SU-DHL-6 (cell line): ENCODE data around the gene IRAK1.

ENCODE experiments used
- H2AFZ ChIP-seq: fragments of 200-600 bp; sonication (generic); 2 replicates; pipeline ENCODE4 v1.6.1; 2014; ENCODE audit warnings: low read depth, mild to moderate bottlenecking, moderate library complexity, mixed read lengths, antibody characterized with exemption, low read length; ENCODE audit not compliant: severe bottlenecking
- H3F3A ChIP-seq: fragments of 200-600 bp; shearing (Covaris generic); 2 replicates; pipeline ENCODE4 v1.6.0; 2016; ENCODE audit warnings: antibody characterized with exemption, mild to moderate bottlenecking; ENCODE audit not compliant: insufficient read depth
- H3K27ac ChIP-seq: fragments of 200-600 bp; sonication (generic); 2 replicates; pipeline ENCODE4 v1.5.1; 2016; ENCODE audit warnings: low read depth, mild to moderate bottlenecking, low read length, moderate library complexity, mixed read lengths
- H3K27me3 ChIP-seq: fragments of 200-600 bp; sonication (generic), shearing (Covaris generic); 2 replicates; pipeline ENCODE4 v1.6.0; 2014; ENCODE audit warnings: mild to moderate bottlenecking, low read length
- H3K36me3 ChIP-seq: fragments of 200-600 bp; sonication (generic); 2 replicates; pipeline ENCODE4 v1.6.1; 2014; ENCODE audit warnings: mild to moderate bottlenecking, low read length, mixed read lengths
- H3K4me2 ChIP-seq: fragments of 300-600, 200-600 bp; shearing (Covaris generic), sonication (generic); 2 replicates; pipeline ENCODE4 v1.6.0; 2014; ENCODE audit warnings: low read length, low read depth, mild to moderate bottlenecking; ENCODE audit not compliant: poor library complexity, severe bottlenecking
- H3K4me3 ChIP-seq: fragments of 200-600 bp; sonication (generic); 2 replicates; pipeline ENCODE4 v1.5.1; 2014; ENCODE audit warnings: antibody characterized with exemption, low read length, mild to moderate bottlenecking, mixed read lengths; ENCODE audit not compliant: insufficient read depth, poor library complexity, severe bottlenecking
- H3K79me2 ChIP-seq: fragments of 200-600 bp; sonication (generic); 2 replicates; pipeline ENCODE4 v1.6.1; 2014; ENCODE audit warnings: mild to moderate bottlenecking, low read length, moderate library complexity; ENCODE audit not compliant: insufficient read depth
- H3K9ac ChIP-seq: fragments of 200-600 bp; sonication (generic); 2 replicates; pipeline ENCODE4 v1.7.0; 2014; ENCODE audit warnings: mild to moderate bottlenecking, low read length
- H3K9me2 ChIP-seq: fragments of 200-600 bp; sonication (generic); replicated peaks from 2 replicates; pipeline ENCODE4 v1.6.1; 2014; ENCODE audit warnings: low read length; ENCODE audit not compliant: insufficient read depth
- H3K9me3 ChIP-seq: fragments of 200-600 bp; sonication (generic); 2 replicates; pipeline ENCODE4 v1.6.1; 2014; ENCODE audit warnings: low read length, mixed read lengths; ENCODE audit not compliant: insufficient read depth
- H4K20me1 ChIP-seq: fragments of 200-600 bp; sonication (generic); 2 replicates; pipeline ENCODE4 v1.6.1; 2014; ENCODE audit warnings: low read depth, mild to moderate bottlenecking, antibody characterized with exemption, low read length, moderate library complexity, mixed read lengths
- EZH2phosphoT487 ChIP-seq: fragments of 200-600 bp; sonication (generic), shearing (Covaris generic); conservative IDR thresholded peaks from 2 replicates; pipeline ENCODE4 v1.6.1; 2018; ENCODE audit warnings: mild to moderate bottlenecking, antibody characterized with exemption, low read length, moderate library complexity, mixed read lengths
- TF ChIP-seq, protein P1 (sequence below): fragments of 200-600 bp; sonication (generic); IDR thresholded peaks from one replicate; pipeline ENCODE4 v1.5.1; 2017; ENCODE audit warnings: antibody characterized with exemption, mild to moderate bottlenecking, low read length, moderate library complexity; ENCODE audit not compliant: insufficient read depth, poor library complexity, severe bottlenecking

Gene IRAK1

DNA sequence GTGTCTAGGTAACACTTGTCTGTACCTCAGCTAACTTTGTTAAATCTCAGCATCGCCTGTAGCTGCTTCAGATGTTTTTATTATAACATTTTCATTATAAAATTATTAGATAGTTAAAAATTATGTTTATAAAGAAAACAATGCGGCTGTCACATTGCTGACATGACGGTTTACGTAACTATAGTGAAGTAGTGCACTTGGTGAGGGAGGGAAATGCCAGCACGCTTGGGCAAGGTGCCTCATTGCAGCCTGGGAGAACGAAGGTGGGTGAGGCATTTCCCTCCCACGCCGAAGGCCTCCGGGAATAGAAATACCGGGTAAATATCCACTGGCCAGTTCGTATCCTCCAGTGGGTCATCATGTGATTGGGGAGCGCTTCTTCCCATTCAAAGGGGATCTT lies 31.2 kb downstream of the IRAK1 start:
- Histone ChIP-seq H3K9ac (no peak overlapping the region), H3K27me3 (no peaks in the 10 kb centered on the region), H2AFZ (no peak overlapping the region), H3K9me3 (no peaks in the 10 kb centered on the region), H3K79me2 (no peaks in the 10 kb centered on the region), H3K27ac (no peak overlapping the region), H3F3A (no peaks in the 10 kb centered on the region), H3K36me3 (no peaks in the 10 kb centered on the region), H3K9me2 (no peaks in the 10 kb centered on the region), H3K4me3 (no peak overlapping the region), H3K4me2 (no peak overlapping the region), H4K20me1 (no peaks in the 10 kb centered on the region)
- no peak for TF ChIP-seq EZH2phosphoT487
- TF ChIP-seq, protein P1, sequence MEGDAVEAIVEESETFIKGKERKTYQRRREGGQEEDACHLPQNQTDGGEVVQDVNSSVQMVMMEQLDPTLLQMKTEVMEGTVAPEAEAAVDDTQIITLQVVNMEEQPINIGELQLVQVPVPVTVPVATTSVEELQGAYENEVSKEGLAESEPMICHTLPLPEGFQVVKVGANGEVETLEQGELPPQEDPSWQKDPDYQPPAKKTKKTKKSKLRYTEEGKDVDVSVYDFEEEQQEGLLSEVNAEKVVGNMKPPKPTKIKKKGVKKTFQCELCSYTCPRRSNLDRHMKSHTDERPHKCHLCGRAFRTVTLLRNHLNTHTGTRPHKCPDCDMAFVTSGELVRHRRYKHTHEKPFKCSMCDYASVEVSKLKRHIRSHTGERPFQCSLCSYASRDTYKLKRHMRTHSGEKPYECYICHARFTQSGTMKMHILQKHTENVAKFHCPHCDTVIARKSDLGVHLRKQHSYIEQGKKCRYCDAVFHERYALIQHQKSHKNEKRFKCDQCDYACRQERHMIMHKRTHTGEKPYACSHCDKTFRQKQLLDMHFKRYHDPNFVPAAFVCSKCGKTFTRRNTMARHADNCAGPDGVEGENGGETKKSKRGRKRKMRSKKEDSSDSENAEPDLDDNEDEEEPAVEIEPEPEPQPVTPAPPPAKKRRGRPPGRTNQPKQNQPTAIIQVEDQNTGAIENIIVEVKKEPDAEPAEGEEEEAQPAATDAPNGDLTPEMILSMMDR: no peak

DNA sequence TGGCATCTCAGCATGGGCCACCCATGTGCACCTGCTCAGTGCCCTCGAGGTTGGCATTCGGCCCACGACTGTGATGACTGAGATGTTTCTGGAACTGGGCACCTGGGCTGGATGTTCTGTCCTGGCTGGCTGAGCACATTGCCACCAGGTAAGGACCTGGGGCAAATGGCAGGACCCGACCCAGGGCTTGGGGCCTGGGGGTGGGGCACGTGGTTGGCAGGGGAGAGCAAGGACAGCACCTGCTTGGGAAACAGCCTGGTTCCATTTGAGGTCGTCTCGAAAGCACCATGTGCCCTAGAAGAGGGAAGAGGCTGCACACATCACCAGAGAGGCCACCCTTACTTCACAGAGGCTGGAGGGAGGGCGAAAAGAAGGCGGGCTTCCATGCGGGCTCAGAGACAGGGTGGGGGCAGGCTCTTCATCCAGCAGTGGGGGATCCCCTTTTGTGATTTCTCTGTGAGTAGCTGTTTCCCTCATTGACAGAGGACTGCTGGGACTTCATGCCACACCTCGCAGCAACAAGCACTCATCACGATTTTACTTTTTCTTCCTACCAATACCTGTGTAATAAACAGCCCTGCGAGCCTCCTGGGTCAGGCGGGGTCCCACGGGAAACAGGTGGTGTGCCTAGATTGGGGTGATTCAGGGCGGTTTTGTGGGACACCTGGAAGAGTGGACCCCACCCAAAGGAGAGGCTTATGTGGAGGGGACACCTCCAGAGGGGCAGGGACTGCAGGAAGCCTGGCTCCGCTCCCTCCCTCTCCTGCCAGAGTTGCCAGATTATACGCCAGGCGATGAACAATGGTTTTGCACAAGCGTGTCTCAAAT lies 35.1 kb downstream of the IRAK1 start:
- TF ChIP-seq, protein P1: no peak
- no peak for TF ChIP-seq EZH2phosphoT487
- Histone ChIP-seq H4K20me1 (no peaks in the 10 kb centered on the region), H3K9me3 (no peaks in the 10 kb centered on the region), H3K27me3 (no peaks in the 10 kb centered on the region), H3K27ac (no peak overlapping the region), H3K4me3 (no peak overlapping the region), H2AFZ (no peak overlapping the region), H3K9ac (no peak overlapping the region), H3K9me2 (no peaks in the 10 kb centered on the region), H3K79me2 (no peaks in the 10 kb centered on the region), H3K4me2 (no peak overlapping the region), H3K36me3 (no peaks in the 10 kb centered on the region), H3F3A (no peaks in the 10 kb centered on the region)

DNA sequence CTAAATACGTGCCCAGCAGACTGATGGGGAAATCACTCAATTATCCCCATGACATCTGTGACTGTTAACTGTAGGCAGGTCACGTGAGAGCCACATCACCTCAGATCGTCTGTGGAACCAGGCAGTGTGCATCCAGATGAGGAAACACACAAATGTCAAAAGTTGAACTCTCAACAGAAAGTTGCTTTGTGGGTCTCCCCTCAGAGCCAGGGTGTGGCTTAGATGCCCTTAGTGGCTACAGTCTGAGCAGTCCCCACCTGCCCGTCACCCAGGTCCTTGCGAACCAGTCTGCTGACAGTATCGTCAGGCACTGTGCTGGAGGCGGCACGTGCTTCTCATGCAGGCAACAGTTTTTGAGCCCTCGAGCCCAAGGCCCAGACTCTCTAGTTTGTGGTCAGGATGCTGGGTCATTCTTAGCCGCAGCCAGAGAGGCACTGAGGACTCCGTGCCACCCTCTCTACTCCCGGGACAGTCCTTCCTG lies 36.3 kb downstream of the IRAK1 start:
- H3K9ac ChIP-seq: no peak overlapping the region
- H3K9me3 ChIP-seq: no peaks in the 10 kb centered on the region
- no peaks in the 10 kb centered on the region for H3K36me3 ChIP-seq
- H3K4me3 ChIP-seq: no peak overlapping the region
- H4K20me1 ChIP-seq: no peaks in the 10 kb centered on the region
- no peak overlapping the region for H3K4me2 ChIP-seq
- TF ChIP-seq EZH2phosphoT487: no peak
- TF ChIP-seq, protein P1: no peak
- no peaks in the 10 kb centered on the region for H3K9me2 ChIP-seq
- H3K27ac ChIP-seq: no peak overlapping the region
- H3F3A ChIP-seq: no peaks in the 10 kb centered on the region
- H2AFZ ChIP-seq: no peak overlapping the region
- H3K79me2 ChIP-seq: no peaks in the 10 kb centered on the region
- H3K27me3 ChIP-seq: no peaks in the 10 kb centered on the region
